ENCODE data around the gene TNNT1.

- TF ChIP-seq CTCF (IDR thresholded peaks at IDR 0.05; ENCODE audit: insufficient read depth, low read depth, low read length) (peak; percentile 41), EZH2 (IDR thresholded peaks at IDR 0.05; ENCODE audit: insufficient read depth, low read length) (no peak)
Measured at GRCh38 chr19:55088543-55089341, 60.3 kb downstream of the TNNT1 start.

All from astrocyte (in vitro differentiated cells and primary cell).